ENCODE measurements around the gene ZNF330. TPM values are rescaled to one million over a fixed set of nuclear protein-coding genes. Genes with fewer than 3 reads are reported as not detected.

ZNF330 gene
- total RNA-seq, 1 donor from 2014 or later = 114 TPM

Other genes starting within 250 kb of the ZNF330 start
- gene RNF150, start 87.4 kb upstream of the ZNF330 start, total RNA-seq = 69.2 TPM